NCI-H1417 (cell line): ENCODE data around the gene IL17RE.
"Not testable (repeated sequence)": the region's sequence is repeated elsewhere in the genome, so short reads cannot be mapped to it uniquely, and the experiment has no call there.

Source experiments
- DNase-seq, 3 experiments: peaks; one replicate each; lab custom pipeline; 2025; lab: John Stamatoyannopoulos, UW

IL17RE gene

DNA sequence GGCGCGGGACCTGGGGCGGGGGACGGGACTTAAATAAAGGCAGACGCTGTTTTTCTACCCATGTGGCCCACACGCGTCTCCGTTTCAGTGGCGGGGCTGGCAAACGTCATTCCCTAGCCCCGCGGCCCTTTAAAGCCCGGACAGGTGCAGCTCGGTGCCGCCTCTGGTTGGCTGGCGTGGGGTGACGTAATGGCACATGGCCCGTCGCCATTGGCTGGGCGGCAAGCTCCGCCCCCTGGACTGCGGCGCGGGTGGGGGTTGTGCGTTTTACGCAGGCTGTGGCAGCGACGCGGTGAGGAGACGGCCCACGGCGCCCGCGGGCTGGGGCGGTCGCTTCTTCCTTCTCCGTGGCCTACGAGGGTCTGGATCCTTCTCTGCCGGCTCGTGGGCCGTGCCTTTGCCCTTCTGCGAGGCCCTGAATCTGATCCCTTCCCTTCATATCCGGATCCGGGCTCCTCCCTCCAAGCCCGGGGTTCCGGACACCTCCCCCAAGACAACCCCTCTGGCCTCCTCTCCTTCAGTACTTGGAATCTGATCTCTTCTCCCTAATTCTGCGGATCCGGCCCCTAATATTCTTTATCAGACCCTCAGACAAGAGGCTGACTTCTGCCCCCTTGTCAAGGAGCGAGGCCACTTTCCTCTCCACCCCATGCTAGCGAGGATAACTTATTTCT, 31.1 kb downstream of the IL17RE start, which contains the start of gene CRELD1:
TSS of gene CRELD1 (plus strand) at position 274 of the 674 bp plus-strand sequence. CDS start 605 bp downstream, outside the sequence.
- peak; percentile 83 to 92 (median 89) for DNase-seq

DNA sequence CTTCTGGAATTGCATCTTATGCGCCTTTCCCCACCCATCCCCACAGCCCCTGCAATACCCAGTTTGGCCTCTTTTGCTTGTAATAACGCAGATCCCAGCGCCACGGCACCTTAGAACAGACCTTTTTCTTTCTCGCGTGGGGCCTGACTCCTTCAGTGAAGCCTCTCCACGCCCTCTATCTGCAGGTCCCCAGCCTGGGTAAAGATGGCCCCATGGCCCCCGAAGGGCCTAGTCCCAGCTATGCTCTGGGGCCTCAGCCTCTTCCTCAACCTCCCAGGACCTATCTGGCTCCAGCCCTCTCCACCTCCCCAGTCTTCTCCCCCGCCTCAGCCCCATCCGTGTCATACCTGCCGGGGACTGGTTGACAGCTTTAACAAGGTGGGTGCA, 31.6 kb downstream of the IL17RE start:
- peak in 1 of 3 experiments; percentile 60 for DNase-seq

DNA sequence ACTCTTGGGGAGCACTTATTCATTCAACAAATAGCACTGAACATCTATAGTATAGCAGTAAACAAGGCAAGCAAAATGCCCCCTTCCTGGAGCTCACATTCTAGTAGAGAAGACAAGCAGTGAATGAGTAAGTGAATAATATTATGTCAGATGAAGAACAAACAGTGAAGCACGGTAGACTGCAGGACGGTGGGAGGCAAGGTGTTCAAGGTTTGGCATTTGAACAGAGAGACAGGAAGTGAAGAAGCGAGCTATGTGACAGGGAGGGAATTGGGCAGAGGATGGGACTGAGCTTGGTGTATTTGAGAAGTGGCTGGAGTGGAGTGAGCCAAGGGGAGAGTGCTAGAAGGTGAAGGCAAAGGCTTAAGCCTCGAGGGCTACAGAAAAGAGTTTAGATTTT, 32.3 kb downstream of the IL17RE start:
- DNase-seq, result no peak

DNA sequence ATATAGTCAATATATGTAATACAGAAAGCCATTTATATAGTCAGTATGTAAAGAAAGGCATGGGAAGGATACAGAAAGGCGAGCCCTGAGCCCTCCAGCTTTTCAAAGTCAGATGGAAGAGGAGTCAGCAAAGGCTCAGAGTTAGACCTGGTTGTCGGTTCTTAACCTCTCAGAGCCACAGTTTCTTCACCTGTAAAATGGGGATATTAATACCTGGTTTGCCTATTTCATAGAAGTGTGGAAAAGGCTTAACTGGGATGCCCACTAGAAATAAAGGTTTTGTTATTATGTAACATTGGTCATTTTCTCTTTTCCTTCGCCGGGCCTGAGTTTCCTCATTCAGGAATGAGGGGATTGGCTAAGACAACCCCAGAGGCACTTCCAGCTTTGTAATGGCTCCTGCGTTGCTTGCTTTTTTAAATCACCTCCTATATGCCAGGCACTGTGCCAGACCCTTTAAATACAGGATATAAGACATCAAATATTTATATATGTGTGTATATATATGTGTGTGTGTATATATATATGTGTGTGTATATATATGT, 33.4 kb downstream of the IL17RE start:
- DNase-seq, result no peak

DNA sequence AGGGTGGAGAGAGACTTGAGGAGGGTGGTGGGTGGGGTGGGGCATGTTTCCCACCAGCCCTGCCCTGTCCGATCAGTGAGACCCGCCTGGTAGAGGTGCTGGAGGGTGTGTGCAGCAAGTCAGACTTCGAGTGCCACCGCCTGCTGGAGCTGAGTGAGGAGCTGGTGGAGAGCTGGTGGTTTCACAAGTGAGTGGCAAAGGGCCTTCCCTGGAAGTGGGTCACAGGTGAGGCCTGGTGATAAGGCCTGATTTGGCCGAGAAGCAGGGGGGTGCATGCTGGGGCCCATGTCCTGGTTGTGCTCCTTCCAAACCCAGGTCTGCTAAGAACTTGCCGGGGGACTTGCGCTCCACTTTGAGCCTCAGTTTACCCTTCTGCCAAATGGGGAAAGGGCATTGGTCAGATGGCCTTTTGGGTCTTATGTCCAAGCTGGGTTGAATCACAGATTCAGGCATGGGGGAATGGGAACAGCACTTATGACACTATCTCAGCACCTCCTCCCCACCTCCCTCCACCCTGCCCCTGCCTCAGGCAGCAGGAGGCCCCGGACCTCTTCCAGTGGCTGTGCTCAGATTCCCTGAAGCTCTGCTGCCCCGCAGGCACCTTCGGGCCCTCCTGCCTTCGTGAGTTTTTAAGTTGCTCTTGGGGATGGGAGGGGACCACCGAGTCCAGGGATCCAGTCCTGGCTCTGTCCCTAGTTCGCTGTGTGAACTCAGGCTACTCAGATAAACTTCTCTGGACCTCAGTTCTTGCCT, 35.0 kb downstream of the IL17RE start:
- DNase-seq, result no peak

DNA sequence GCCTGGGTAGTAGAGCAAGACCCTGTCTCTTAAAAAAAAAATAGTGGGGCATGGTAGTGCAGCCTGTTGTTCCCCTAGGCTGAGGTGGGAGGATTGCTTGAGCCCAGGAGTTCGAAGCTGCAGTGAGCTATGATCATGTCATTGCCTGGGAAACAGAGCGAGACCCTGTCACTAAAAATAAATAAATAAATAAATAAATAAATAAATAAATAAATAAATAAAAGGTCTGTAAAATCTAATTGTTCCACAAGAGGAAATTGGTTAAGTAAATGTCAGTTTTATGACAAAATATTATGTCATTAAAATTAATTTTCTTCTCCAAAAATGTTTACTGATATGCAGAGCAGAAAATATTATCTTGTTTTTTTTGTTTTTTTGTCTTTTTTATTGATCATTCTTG, 36.3 kb downstream of the IL17RE start:
- DNase-seq, result no peak

DNA sequence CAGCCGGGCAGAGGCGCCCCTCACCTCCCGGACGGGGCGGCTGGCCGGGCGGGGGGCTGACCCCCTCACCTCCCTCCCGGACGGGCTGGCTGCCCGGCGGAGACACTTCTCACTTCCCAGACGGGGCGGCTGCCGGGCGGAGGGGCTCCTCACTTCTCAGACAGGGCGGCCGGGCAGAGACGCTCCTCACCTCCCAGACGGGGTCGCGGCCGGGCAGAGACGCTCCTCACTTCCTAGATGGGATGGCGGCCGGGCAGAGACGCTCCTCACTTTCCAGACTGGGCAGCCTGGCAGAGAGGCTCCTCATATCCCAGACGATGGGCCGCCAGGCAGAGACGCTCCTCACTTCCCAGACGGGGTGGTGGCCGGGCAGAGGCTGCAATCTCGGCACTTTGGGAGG, 37.3 kb downstream of the IL17RE start:
- not testable (repeated sequence) for DNase-seq

DNA sequence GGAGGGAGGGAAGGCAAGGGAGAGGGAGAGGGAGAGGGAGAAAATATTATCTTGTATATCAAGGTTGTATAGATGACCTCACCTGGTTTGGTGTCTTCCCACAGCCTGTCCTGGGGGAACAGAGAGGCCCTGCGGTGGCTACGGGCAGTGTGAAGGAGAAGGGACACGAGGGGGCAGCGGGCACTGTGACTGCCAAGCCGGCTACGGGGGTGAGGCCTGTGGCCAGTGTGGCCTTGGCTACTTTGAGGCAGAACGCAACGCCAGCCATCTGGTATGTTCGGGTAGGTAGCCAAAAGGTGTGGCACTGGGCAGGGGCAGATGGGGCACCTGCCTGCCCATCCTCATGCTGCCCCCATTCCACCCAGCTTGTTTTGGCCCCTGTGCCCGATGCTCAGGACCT, 38.1 kb downstream of the IL17RE start:
- no peak for DNase-seq

DNA sequence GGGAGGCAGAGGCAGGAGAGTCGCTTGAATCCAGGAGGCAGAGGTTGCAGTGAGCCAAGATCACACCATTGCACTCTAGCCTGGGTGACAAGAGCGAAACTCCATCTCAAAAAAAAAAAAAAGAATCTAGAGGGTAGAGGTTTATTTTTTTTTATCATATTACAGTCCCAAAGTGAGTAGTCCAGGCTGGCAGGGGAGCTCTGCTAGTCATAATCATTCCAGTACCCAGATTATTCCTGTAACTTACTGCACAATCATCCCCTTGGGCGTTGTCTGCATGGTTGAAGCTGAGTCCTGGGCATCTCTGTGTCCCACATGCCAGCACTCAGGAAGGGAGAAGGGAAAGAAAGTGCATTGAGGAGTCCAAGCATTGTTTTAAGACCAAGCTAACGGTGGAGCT, 39.5 kb downstream of the IL17RE start:
- DNase-seq, result no peak

DNA sequence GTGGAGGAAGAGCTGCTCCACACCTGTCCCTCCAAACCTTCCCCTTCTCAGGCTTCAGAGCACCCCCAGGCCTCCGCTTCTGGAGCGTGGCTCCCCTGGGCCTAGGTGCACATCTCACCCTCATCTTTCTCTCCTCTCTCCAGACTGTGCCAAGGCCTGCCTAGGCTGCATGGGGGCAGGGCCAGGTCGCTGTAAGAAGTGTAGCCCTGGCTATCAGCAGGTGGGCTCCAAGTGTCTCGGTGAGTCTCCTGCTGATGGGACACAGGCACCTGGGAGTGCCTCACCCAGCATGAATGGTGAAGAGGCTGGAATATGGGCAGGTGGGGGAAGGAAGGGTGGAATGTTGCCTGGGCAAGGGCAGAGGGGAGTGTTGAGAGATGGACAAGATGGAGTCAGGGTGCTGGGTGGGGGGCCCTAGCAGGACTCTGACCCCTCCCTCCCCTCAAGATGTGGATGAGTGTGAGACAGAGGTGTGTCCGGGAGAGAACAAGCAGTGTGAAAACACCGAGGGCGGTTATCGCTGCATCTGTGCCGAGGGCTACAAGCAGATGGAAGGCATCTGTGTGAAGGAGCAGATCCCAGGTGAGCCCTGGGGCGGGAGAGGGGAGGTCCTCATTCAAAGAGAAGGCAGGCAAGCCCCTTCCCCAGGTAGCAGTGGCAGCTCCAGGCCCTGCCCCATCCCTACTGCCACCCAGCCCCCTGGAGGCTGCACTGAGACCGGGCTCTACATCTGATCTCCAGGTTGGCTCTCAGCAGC, 40.5 kb downstream of the IL17RE start:
- DNase-seq, result no peak

DNA sequence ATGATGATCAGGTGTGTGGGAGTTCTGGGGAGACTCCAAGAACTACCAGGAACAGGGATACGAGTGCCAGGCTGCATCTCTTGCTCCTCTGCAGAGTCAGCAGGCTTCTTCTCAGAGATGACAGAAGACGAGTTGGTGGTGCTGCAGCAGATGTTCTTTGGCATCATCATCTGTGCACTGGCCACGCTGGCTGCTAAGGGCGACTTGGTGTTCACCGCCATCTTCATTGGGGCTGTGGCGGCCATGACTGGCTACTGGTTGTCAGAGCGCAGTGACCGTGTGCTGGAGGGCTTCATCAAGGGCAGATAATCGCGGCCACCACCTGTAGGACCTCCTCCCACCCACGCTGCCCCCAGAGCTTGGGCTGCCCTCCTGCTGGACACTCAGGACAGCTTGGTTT, 41.6 kb downstream of the IL17RE start:
- no peak for DNase-seq

DNA sequence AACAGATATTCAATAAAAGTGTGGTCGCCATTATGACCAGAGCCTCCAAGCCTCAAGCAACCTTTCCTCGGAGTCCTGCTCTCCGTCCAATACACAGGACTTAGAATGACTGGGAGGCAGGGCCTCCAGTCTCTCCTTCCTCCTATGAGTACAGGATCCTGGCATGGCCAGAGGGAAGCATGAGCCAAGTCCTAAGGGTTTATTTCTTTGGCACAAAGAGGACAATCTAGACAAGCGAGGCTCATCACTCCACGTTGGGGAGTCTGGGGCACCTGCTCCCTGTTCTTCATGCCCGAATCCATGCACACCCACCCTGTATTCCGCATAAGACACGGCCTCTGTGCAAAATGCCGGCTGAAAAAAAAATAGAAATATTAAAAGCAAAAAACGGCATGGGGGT, 42.7 kb downstream of the IL17RE start:
- no peak for DNase-seq

DNA sequence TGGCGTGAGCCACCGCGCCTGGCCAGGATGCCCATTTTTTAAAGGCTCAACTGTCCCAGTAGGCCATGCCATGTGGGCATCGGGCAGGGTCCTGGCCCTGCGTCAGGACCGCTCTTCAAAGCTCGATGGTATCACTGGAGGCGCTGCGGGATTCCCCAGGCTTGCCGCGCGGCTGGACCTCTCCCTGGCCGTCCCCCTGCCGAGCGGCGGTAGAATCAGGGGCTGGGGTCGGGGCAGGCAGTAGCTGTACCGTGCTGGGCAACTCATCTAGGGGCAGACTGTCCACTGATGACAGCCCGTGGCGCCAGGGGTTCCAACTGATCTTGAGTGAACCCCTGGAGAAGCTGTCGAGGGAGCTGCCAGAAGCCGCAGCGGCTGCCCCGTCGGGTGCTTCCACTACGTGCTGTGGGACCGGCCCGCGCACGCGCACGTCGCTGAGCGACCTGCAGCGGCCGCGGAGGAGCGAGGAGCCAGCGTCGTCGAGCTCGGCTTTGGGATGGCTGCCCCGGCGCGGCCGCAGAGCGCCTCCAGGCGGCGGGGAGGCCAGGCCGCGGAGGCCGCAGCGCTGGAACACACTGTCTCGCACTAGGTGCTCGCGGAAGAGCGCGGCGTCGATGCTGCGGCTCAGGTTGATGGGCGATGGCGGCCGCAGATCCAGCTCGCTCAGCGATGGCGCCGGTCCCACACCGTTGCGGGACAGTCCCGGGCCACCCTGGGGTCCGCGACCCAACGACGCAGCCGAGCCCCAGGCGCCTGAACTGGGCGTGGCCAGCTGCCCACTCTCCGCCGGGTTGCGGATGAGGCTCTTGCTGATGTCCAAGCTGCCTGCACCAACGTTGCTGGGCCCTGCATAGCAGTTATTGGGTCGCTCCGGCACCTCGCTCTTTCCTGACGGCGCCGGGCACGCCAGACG, 43.7 kb downstream of the IL17RE start:
- DNase-seq, result peak; percentile 60 to 82 (median 67)

DNA sequence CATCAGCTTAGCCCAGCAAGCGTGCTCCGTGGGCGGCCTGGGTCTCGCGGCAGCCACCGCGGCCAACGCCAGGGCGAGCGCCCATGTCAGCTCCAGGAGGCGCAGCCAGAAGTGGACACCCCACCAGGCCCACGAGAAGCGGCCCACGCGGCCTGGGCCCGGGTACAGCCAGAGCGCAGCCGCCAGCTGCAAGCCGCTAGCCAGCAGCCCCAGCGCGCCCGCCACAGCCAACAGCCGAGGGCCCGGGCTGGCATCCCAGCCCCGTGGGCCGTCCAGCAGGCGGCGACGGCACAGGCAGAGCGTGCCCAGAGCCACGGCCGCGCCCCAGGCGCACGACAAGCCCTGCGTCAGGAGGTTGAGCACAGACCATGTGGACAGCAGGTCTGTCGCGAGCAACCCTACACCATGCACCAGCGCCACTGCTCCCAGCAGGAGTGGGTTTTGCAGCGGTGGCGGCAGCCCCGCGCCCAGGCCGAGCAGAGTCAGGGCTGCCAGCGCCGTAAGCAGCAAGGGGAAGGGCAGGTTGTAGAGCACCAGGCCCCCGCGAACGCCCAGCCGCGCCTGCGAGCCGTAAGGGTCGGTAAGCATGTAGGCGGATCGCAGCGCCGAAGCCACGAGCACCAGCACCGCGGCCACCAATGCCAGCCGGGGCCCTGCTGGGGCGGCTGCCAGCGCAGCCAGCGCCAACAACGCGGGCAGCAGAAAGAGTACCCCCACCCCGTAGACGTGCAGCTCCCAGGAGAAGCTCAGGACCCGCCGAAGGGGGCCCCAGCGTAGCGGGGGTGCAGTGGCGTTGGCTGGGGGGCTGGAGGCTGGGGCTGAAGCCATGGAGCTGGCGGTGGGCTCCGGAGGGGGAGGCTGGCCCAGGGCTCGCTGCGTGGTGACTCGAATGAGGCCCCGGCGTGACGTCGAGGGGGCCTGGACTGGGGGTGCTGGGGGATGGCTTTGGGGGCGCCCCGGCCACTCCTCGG, 44.7 kb downstream of the IL17RE start:
- DNase-seq, result peak; percentile 27 to 57 (median 28)

DNA sequence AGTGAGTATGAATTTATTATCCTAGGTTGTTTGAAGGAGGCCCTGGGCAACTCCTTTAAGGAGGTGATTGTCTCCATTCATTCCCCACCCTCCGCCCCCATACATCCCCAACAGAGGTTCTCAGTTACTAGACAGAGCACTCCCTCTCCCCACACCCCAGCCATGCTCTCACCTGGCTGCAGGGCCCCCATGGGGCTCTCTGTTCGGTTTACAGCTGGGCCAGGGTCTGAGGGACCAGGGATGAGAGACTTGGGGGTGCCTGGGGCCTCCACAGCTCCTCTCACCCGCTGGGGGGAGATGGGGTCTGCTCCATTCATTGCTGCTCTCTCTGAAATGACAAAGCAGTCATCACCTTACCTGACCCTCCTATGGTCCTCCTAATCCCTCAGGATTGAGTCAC, 45.9 kb downstream of the IL17RE start:
- DNase-seq, result no peak

DNA sequence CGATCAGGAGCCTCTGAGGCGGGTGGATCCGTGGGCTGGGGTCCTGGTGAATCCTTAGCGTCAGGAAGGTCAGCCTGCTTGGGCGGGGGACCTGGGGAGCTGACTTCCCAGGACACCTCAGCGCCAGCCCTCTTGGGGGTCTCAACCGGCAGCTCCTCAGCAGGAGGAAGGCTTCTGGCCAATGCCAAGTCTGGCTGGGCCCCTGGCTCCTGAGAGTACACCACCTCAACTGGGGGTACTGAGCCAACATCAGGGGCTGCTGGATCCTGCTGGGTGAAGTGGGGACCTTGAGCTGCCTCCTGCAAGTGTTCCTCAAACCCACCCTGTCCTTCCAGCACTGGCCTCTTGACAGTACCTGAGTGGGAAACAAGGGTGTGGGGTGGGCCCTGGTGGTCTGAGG, 46.5 kb downstream of the IL17RE start:
- DNase-seq, result no peak

DNA sequence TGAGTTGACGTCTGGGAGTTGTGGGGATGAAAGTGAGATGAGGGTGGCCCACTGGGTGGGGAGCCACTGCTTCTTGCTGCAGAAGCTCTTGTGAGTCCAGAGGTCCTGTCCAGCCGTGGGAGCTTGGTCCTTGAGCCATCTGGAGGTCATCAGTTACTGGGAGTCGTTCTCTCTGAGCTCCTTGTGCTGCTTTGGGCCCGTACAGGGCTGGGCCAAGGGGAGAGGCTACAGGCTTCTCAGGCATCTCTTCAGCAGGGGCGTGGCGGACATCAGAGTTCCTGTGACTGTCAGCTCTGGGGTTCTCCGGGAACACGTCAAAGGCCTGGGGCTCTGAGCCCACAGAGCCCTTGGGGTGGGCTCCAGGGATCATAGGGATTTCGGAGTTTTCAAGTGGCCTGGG, 47.0 kb downstream of the IL17RE start:
- DNase-seq, result no peak

DNA sequence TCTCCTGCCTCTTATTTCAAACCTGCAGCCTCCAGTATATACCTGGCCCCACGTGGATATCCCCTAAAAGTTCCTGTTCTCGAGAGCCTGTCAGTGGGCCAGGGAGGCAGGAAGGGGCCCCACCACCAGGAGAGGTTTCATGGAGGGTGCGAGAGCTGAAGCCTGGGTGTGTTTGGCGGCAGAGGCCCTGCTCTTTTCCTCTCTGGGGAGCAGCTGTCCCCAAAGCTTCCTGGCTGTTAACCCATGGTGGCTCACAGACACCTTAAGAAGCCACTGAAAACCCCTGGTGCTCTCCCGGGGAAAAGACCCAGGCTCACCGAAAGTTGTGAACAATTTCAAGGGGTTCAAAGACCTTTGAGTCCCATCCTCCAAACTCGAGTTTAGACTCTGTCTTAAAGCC, 48.5 kb downstream of the IL17RE start:
- DNase-seq, result no peak

DNA sequence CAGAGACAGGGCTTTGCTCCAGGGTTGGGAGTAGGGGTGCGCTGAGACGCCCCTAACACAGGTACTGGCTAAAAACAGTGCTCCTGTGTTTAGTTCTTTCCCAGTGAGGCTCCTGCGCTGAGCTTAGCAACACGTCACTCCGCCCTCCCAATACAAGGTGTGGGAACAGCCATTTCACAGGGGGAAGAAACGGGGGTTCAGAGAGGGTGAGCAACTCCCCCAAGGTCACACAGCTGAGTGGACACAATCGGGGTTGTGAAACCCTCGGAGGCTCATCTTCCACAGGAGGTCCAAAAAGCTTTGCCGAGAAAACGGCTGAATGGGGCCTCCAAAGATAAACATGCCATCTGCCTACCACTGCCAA, 48.9 kb downstream of the IL17RE start:
- no peak for DNase-seq
